NCI-H345 (cell line): ENCODE results near the gene KATNAL1.
"Not testable (repeated sequence)": the region's sequence is repeated elsewhere in the genome, so short reads cannot be mapped to it uniquely, and the experiment has no call there.

Experiments
- DNase-seq: peaks from one replicate; lab custom pipeline; 2025; lab: John Stamatoyannopoulos, UW

KATNAL1 gene

DNA sequence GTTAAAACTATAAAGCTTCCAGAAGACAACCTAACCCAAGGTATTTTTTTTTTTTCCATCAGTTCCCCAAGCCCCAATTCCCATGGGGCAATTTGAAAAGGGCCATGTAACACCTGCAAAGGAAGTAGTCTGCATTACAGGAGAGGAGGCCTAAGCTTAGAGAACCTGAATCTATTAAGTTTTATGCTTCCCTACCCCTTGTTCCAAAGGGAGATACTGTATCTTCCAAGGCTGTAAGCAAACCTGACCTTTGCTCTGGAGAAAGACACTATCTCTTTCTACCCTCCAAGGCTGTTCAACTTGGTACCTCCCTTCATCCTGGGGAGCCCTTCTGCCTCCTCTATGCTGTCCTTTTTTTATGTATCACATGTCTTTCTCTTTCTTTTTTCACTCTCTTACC is 15.0 kb downstream of the KATNAL1 start:
- no peak for DNase-seq

DNA sequence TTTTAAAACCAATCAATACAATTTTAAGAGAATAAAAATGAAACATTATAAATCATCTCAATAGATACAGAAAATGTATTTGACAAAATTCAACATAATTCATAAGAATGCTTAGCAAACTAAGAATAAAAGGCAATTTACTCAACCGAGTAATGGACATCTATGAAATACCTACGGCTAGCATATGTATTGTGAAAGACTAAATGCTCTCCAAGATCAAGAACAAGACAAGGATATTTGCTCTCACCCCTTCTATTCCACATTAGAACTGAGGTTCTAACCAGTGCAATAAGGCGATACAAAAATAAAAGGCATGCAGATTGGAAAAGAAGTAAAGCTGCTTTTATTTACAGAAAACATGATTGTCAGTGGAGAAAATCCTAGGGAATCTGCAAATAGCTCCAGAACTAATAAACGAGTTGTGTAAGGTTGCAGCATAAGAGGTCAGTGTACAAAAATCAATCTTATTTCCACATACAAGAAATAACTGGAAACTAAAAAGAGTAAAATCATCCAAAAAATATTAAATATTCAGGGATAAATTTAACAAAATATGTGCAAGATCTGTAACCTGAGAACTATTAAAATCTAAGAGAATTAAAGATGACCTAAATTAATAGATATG is 16.4 kb downstream of the KATNAL1 start:
- no peak for DNase-seq

DNA sequence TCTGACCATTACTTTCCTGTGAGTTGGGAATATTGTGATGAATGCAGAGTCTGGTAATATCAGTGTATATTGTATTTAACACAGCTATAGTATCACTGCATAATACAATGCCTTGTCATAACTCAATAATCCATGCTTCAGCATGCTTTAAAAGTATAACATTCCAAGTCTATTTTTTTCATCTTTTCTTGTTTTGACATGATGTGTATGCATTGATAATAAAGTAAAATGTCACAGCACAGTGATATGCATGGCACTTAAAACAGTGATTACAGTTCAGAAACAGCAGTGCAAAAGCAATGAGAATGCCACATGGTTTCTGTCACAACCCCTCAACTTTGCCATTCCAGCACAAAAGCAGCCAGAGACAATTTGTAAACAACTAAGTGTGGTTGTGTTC is 17.8 kb downstream of the KATNAL1 start:
- DNase-seq: no peak

DNA sequence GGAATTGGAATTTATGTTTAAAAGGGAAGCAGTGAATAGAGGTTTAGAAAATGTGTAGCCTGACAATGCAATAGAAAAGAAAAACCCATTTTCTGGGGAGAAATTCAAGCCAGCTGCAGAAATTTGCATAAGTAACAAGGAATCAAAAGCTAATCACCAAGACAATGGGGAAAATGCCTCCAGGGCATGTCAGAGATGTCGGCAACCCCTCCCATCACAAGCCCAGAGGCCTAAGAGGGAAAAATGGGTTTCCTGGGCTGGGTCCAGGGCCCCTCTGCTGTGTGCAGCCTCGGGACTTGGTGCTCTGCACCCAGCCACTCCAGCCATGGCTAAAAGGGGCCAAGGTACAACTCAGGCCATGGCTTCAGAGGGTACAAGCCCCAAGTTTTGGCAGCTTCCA is 21.3 kb downstream of the KATNAL1 start:
- not testable (repeated sequence) for DNase-seq

DNA sequence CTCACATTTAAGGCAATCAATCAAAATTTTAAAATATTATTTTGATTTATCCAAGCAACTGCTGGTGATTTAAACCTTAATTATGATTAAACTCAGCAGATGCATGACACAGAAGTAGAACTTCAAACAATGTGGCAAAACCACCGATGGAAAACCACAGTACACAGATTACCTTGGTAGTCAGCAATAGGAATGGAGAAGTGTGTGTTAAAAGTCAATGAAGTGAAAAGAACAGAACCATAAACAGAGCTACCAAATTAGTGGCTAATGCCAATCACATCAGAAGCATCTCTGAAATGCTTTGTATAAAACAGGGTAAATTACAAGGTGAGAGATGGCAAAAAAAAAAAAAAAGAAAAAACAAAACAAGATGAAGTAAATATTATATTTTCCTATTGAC is 31.2 kb downstream of the KATNAL1 start:
- DNase-seq: no peak

DNA sequence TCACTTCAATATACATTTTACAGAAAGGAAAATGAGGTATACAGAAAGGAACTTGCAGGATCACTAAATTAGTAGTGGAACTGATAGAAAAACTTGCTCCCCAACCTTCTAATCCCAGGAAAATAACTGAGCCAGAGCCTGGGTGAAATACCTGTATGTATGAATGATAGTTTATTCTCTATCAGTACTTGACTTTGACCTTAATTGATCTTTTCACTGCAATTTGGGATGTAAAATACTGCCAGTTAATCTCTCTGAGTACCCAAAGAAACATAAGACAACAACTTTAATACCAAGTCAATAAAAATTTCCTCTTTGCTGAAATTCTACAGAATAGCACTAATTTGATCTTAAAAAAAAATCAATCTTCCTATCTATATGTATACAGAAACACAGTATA is 33.3 kb downstream of the KATNAL1 start:
- no peak for DNase-seq

DNA sequence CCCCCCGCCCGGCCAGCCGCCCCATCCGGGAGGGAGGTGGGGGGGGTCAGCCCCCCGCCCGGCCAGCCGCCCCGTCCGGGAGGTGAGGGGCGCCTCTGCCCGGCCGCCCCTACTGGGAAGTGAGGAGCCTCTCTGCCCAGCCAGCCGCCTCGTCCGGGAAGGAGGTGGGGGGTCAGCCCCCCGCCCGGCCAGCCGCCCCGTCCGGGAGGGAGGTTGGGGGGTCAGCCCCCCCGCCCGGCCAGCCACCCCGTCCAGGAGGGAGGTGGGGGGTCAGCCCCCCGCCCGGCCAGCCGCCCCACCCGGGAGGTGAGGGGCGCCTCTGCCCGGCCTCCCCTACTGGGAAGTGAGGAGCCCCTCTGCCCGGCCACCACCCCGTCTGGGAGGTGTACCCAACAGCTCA is 37.3 kb downstream of the KATNAL1 start:
- DNase-seq: not testable (repeated sequence)

DNA sequence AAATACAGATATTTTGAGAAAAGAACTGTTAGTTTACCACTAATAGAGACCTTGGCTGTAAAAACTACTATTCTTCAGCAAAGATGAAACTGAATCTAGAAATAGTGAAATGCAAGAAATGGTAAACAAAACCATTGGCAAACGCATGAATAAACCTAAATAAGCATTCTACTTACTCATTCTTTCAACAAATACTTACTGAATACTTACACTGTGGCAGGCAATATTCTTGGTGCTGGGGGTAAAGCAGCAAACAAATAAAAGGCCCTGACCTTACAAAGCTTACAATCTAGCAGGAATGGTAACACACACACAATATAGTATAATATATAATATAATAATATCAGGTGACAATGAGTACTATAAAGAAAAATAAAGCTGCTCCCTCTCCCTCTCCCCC is 38.7 kb downstream of the KATNAL1 start:
- DNase-seq: no peak

DNA sequence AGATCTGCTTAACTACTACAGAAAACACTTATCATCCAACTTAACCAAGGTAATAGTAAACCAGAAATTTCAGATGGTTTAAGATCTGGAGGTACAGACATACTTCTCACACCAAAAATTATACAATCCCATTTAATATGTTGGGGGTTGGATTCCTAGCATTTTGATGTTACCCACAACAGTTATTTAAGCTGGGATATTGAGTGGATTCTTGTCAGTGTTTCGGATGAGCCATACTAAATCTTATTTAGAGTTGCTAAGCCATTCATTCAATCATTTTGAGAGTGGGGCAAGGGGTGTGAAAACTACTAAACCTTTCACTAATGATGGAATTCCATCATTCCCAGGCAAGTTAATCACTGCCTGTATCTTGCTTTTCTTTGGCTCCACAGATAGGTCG is 40.6 kb downstream of the KATNAL1 start:
- no peak for DNase-seq

DNA sequence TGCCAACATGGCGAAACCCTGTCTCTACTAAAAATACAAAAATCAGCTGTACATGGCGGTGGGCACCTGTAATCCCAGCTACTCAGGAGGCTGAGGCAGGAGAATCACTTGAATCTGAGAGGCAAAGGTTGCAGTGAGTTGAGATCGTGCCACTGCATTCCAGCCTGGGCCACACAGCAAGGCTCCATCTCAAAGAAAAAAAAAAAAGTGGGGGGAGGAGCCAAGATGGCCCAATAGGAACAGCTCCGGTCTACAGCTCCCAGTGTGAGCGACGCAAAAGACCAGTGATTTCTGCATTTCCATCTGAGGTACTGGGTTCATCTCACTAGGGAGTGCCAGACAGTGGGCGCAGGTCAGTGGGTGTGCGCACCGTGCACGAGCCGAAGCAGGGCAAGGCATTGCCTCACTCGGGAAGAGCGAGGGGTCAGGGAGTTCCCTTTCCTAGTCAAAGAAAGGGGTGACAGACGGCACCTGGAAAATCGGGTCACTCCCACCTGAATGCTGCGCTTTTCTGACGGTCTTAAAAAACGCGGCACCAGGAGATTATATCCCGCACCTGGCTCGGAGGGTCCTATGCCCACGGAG is 48.1 kb downstream of the KATNAL1 start:
- DNase-seq: not testable (repeated sequence)

DNA sequence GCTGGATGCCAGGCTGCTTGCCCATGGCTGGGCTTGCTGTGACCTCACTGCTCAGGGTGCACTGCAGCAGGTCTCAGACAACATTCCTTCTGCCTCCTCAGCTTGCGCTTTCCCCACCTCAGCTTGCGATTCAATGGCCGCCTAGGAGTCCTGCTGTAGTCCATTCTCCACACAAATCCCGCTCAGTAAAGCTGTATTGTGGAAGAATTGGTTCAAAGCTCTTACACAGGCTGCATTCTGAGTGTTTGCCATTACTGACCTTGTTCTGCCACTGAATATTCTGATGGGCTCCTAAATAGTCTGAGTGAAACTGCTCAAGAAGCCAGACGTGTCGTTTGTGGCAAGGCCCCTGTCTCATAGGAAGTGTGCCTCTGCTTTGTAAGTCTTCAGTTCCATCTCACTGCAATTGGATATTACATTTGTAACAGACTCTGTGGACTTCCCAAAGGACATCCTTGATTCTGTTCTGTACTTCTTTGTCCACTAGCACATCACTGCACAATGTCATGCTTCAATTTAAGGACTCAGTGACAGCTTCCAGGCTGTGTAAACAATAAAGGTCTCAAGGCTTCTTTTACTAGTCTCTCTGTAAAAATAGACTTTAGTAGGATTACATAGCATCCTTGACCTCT is 49.8 kb downstream of the KATNAL1 start:
- DNase-seq: no peak

DNA sequence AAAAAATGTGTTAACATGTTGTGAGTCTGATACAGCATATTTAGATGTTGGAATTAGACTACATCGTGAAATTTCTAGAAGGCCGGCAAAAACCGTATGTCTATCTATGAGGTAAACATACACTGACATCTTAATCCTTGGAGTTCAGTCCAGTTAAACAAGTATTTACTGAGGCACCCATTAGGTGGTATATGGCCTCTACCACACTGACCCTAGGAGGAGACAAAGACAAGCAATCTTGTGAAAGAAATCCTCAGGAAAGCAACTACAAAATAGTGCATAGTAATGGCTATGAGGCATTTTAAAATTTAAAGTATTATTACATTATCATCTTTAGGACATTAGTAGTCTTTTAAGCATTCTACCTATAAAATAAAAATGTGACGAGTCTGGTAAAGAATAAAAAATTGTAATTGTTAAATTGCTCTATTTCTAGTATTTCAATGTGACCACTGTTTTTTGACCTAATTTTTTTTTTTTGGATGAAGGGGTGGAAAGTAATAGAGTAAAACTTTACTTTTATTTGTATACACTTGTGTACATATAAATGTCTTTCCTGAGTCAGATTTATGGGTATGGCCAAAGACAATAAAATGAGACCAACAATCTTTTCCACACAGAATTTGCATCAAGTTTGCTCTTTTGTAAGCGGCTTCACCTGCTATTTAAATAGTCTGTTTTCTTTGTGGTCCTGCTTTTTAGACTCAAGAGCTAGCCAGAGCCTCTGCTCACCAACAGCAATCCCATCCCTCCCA is 50.5 kb downstream of the KATNAL1 start:
- peak; percentile 2 for DNase-seq

DNA sequence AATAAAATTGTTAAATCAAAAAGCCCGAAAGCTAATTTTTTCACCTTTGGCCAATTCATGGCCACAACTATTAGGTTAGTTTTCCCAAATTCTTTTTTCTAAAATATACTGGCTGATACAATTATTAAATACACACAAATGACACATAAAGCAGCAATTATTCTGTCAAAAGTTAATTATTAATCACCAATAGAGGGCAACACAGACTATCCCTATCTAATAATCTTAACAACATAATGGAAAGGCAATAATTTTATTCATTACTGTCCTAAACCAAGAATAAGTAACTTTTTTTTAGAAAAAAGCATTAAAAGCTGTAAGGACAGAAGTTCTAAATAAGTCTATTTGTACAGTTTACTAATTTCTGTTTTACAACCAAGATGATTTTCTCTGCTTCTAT is 51.7 kb downstream of the KATNAL1 start:
- DNase-seq: no peak

DNA sequence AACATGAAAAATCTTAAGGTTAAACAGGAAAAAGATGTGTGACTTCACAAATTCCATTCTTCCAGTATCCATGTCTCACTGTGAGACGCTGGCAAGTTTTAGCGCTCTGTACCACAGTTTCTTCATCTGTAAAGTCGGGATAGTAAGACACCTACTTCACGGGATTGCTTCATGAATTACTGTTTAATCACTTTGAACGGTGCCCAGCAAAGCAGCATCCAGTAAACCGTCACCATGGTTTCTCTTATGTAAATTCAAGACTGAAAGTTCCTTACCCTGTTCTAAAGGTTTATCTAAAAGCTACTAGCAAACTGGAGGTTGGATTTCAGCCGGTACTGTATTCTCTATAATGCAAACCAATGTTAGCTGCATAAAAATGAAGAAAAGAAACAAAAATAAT is 53.5 kb downstream of the KATNAL1 start:
- no peak for DNase-seq

DNA sequence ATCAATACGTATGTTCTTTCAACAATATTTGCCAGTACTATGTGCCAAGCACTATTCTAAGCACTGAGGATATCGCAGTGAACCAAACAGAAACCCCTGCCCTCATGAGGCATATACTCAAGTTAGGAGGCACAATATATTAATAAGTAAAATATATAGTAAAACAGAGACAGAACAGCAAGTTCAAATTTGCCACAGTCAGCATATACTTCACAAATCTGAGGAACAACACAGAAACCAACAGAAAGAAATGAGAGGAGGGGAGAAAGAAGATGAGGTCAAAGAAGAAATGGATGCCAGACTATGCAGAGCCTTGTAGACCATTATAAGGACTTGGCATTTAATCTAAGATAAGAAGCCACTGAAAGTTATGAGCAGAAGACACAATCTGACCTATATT is 59.9 kb downstream of the KATNAL1 start:
- no peak for DNase-seq

DNA sequence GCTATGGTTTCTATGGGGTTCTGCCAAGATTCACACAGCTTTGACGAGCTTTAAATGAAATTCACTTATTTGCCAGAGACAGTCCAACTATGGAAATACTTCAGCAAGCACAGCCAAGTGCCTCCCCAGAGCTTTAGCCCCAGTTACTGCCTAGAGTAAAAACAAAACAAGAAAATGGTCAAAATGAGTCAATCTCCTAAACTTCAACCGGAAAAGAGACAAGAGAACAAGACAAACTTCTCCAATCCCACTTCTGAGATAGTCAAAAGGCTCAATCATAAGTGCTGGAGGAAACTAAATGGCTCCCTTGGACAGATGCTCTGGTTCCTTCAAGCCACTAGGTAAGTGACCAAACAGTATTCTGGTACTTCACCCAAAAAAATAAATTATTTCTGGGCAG is 65.8 kb downstream of the KATNAL1 start:
- no peak for DNase-seq

DNA sequence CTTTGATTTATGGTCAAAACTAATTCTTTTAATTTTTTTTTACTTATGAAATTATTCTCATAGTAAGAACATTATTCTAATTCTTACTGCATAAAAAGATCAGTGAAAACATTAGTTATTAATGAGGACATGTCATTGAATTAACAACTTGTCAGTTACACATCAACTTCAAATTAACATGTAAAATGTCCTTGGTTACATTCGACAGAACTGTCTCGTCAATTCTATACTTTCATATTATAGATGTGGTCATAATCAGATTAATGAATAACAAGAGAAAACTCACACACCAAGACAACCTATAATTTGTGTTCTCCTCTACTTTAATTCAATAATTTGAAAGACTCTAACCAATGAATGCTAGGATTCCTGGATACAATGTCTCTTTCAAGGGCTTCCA is 66.7 kb downstream of the KATNAL1 start:
- DNase-seq: no peak

DNA sequence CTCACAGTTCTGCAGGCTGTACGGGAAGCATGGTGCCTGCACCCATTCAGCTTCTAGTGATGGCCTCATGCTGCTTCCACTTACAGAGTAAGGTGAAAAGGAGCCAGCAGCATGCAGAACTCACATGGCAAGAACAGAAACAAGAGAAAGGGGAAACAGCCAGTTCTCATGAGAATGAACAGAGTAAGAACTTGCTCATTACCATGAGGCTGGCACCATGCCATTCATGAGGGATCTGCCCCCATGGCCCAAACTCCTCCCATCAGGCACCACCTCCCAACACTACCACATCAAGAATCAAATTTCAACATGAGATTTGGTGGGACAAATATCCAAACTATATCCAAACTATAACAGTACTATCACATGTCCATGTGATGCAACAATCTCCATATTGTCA is 72.1 kb downstream of the KATNAL1 start:
- no peak for DNase-seq

DNA sequence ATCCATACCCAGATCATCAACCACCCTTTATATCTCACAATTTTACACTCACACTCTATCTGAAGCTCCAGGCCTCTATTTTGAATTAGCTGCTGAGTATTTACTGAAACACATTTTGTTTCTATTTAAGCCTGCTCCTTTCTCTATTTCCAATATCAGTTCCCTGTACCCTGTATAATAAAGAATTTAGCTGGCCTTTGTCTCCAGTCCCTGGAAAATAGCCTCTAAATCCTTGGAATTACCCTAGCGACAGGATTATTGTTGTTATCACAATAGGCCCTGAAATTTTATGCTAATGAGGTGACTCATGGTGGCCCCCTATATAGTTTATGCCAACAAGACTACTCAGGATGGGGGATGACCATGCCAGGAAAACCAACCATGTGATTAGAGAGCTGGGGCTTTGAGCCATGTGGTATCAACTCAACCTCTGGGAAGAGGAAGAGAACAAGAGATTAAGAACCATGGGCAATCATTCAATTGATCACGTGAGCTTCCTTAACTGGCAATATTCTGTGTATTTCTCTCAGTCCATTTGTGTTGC is 72.7 kb downstream of the KATNAL1 start:
- no peak for DNase-seq

DNA sequence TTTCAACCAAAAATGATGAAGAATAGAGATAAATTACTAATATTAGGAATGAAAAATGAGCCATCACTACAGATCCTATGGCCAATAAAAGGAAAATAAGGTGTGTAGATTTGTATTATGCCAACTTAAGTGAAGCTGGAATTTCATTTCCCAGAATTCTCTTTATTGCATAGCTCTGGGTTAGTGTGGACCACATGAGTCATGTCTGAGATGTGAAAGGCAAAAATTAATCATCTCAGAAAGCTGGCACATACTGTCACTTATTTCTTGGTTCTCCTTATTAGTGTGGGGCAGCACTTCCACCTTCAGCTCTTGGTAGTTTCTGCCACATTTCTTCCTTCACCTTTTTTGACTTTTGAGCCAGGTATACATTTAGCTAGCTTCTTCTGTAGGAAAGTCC is 82.6 kb downstream of the KATNAL1 start:
- no peak for DNase-seq

DNA sequence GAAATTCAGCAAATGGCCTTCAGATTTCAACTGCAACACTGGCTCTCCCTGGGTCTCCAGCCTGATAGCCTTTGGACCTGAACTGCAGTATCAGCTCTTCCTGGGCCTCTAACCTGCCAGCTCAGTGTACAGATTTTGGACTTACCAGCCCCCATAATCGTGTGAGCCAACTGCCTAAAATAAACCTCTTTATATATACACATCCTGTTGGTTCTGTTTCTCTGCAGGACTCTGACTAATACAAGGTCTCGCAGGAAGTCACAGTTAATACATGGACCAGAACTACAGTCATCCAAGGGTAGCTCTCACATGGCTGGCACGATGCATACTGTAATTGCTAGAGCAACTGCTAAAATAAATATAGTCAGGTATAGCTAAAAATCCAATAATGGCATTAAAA is 85.1 kb downstream of the KATNAL1 start:
- DNase-seq: no peak

DNA sequence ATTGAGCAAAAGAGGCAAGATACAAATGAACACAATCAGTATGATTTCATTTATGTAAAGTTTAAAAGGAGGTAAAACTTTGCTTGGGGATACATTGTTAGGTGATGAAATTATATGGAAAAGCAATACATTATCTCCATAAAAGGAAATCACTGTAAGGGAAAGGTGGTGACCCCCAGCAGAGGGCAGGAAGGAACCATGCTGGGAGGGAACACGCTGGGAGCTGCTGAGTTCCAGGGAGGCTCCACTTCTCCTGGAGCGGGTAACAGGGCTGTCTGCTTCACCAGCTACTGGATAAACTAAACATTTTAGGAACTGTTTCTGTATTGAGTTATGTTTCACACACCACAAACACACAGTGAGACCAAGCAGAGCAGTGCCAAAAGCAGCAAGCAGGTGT is 91.2 kb downstream of the KATNAL1 start:
- DNase-seq: no peak

DNA sequence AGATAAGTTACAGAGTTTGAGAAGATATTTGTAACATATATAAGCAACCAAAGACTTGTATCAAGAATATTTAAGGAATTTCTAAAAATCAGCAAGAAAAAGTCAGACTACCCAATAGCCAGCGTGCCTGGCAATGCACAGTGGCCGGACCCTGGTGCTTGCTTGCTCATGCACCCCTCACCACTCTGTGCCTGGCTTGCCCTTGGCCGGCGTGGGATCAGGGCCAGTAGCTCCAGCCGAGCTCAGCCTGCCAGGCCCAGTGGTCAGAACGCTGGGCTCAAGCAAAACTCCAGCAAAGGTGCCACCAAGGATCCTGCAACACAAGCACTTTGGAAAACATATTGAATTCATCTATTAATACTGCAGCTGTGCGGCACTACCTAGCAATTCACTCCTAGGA is 95.1 kb downstream of the KATNAL1 start:
- DNase-seq: no peak
